Liver (tissue), 9 donors: Measurements from ENCODE around the gene NAPEPLD. TPM values are rescaled to one million over a fixed set of nuclear protein-coding genes. Genes with fewer than 3 reads are reported as not detected.

Source experiments
- DNase-seq: peaks from one replicate; pipeline ENCODE4 v3.0.0-alpha.2; 2017; ENCODE audit warnings: low spot score
- H3K27ac ChIP-seq, 2 donors: one replicate each; pipeline ENCODE4 v1.7.0; 2013; ENCODE audit warnings: inconsistent platforms in 2 of 2, low read length in 2 of 2, control low read depth in 1 of 2, low read depth in 1 of 2, mild to moderate bottlenecking in 1 of 2
- H3K27me3 ChIP-seq, 4 donors: one replicate each; pipeline versions ENCODE4 v1.6.1 to v1.7.0; 2013; ENCODE audit warnings: low read length in 3 of 4, inconsistent platforms in 1 of 4, mild to moderate bottlenecking in 1 of 4, moderate library complexity in 1 of 4; ENCODE audit not compliant: control insufficient read depth in 4 of 4, insufficient read depth in 4 of 4
- H3K36me3 ChIP-seq, 4 donors: one replicate each; pipeline versions ENCODE4 v1.6.1 to v1.7.0; 2013; ENCODE audit warnings: low read length in 3 of 4, mild to moderate bottlenecking in 3 of 4, low read depth in 1 of 4, moderate library complexity in 1 of 4; ENCODE audit not compliant: control insufficient read depth in 4 of 4, insufficient read depth in 3 of 4
- H3K4me1 ChIP-seq, 4 donors: one replicate each; pipeline versions ENCODE4 v1.6.1 to v1.7.0; 2013; ENCODE audit warnings: low read length in 3 of 4, mild to moderate bottlenecking in 3 of 4, moderate library complexity in 1 of 4; ENCODE audit not compliant: control insufficient read depth in 4 of 4, insufficient read depth in 4 of 4
- H3K4me3 ChIP-seq, 3 donors: one replicate each; pipeline versions ENCODE4 v1.6.1 to v1.7.0; 2013; ENCODE audit warnings: low read length in 3 of 3, control low read depth in 1 of 3, low read depth in 1 of 3, mild to moderate bottlenecking in 1 of 3
- H3K9ac ChIP-seq, 2 donors: one replicate each; pipeline ENCODE4 v1.7.0; 2013; ENCODE audit warnings: low read length in 2 of 2, mild to moderate bottlenecking in 2 of 2, moderate library complexity in 2 of 2, control low read depth in 1 of 2, low read depth in 1 of 2
- H3K9me3 ChIP-seq, 4 donors: one replicate each; pipeline versions ENCODE4 v1.6.1 to v1.7.0; 2013; ENCODE audit warnings: low read length in 3 of 4; ENCODE audit not compliant: control insufficient read depth in 4 of 4
- EGR1 ChIP-seq, 2 donors: IDR thresholded peaks; 2 replicates each; pipeline ENCODE4 v1.6.1; 2016 to 2018; ENCODE audit warnings: antibody characterized with exemption in 2 of 2, low read depth in 2 of 2
- FOXA2 ChIP-seq: IDR thresholded peaks from 2 replicates; pipeline ENCODE4 v1.6.1; 2016; ENCODE audit warnings: antibody characterized with exemption
- HNF4G ChIP-seq: IDR thresholded peaks from 2 replicates; pipeline ENCODE4 v1.6.1; 2016; ENCODE audit warnings: antibody characterized with exemption
- JUND ChIP-seq, 2 donors: IDR thresholded peaks; 2 replicates each; pipeline ENCODE4 v1.6.1; 2016; ENCODE audit warnings: antibody characterized with exemption in 2 of 2
- NR2F2 ChIP-seq: IDR thresholded peaks from 2 replicates; pipeline ENCODE4 v1.6.1; 2016; ENCODE audit warnings: antibody characterized with exemption
- RAD21 ChIP-seq, 2 donors: IDR thresholded peaks; 2 replicates each; pipeline ENCODE4 v1.6.1; 2016; ENCODE audit warnings: antibody characterized with exemption in 2 of 2, mild to moderate bottlenecking in 2 of 2
- RXRA ChIP-seq, 2 donors: IDR thresholded peaks; 2 replicates each; pipeline ENCODE4 v1.6.1; 2017 to 2018; ENCODE audit warnings: antibody characterized with exemption in 2 of 2, mild to moderate bottlenecking in 1 of 2
- SP1 ChIP-seq: IDR thresholded peaks from 2 replicates; pipeline ENCODE4 v1.6.1; 2018; ENCODE audit warnings: antibody characterized with exemption, mild to moderate bottlenecking
- TAF1 ChIP-seq: conservative IDR thresholded peaks from 2 replicates; pipeline ENCODE4 v1.6.1; 2016; ENCODE audit warnings: antibody characterized with exemption, mild to moderate bottlenecking
- YY1 ChIP-seq: IDR thresholded peaks from 2 replicates; pipeline ENCODE4 v1.6.1; 2016; ENCODE audit warnings: antibody characterized with exemption, mild to moderate bottlenecking
- WGBS: extraction: QIAGEN DNeasy Blood & Tissue Kit; methylation state at CpG from one replicate; pipeline ENCODE4 v1.1.7; 2013; 5-methylcytosine and 5-hydroxymethylcytosine counted together
- polyA plus RNA-seq, 2 donors: library from polyadenylated mRNA; stranded (reverse) in 1 of 2; unstranded in 1 of 2; fragments of 200-250 nt in 1 of 2; fragments of >200 nt in 1 of 2; fragmentation: Nextera tagmentation in 1 of 2; extraction: Ambion mirVana in 1 of 2; gene quantifications; one replicate each; pipeline versions ENCODE4 v1.2.1 to v1.2.3, GENCODE V29; 2013 to 2015
- total RNA-seq, 2 donors: library from RNA; depleted of rRNA; stranded (reverse); fragments of >200 nt; gene quantifications; one replicate each; pipeline ENCODE4 v1.2.3, GENCODE V29; 2014
- TF ChIP-seq, protein P1 (sequence below): IDR thresholded peaks from 2 replicates; pipeline ENCODE4 v1.6.1; 2016; ENCODE audit warnings: antibody characterized with exemption
- TF ChIP-seq, protein P2 (sequence below): IDR thresholded peaks from 2 replicates; pipeline ENCODE4 v1.6.1; 2016; ENCODE audit warnings: antibody characterized with exemption
- TF ChIP-seq, protein P3 (sequence below): fragments of 150-350 bp; IDR thresholded peaks from 2 replicates; pipeline ENCODE4 v1.5.1; 2017; ENCODE audit warnings: improper control_type of control experiment, low read depth, low read length; ENCODE audit not compliant: missing input control
- TF ChIP-seq, protein P4 (sequence below): IDR thresholded peaks from 2 replicates; pipeline ENCODE4 v1.6.1; 2016; ENCODE audit warnings: antibody characterized with exemption, mild to moderate bottlenecking
- donor health status: healthy.
- donor health status: healthy.
- donor health status: healthy.
- donor health status: healthy.
- donor health status: healthy.

NAPEPLD gene
- total and polyA plus RNA-seq, 4 donors, result 4.4 to 31.9 (median 18.2) TPM

DNA sequence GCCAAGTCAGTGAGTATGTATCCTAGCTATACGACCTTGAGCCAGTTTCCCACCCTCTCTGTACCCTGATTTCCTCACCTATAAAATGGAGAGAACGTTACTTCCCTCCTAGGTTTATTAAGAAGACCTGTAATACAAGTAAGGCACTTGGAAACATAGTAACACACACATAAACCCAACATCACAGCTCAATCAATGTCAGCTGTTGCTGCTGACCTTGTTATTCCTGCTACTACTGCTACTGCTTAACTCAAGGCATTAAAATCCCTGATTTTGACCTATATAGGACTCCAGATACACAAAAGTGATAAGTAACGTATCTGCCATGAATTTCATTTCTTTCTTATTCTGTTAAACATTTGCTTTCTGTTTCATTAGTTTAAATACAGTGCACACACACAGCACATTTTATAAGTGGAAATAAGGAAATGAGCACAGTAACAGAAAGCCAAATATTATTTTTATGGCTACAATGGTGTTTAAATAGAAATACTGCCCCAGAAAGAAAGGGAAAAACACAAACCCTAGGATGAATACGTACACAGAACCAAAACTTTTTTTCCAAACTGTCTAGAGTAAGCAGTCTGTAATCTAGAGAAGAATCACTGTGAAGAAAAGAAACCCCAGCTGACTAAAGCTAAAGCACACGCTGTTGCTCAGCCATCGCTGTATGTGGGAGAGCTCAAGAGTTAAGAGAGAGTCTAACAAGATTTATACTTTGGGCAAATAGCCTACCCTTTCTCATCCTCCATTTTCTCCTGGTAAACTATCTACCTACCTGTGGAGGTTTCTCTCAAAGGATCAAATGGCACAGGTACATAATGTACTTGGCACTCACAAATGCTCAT is 19.0 kb downstream of the NAPEPLD start:
- no peaks in the 10 kb centered on the region for H3K9me3 ChIP-seq
- no peaks in the 10 kb centered on the region for H3K27me3 ChIP-seq
- no peak overlapping the region for H3K9ac ChIP-seq
- 55% methylated on average over 6 of the region's 6 CpGs for whole genome bisulfite sequencing
- H3K4me1 ChIP-seq, result peaks cover 2 to 16% (median 5%) of the 10 kb centered on the region in 4 donors
- no peak overlapping the region for H3K4me3 ChIP-seq
- no peak for DNase-seq
- H3K27ac ChIP-seq, result no peak overlapping the region
- H3K36me3 ChIP-seq, result peaks cover 0 to 9% (median 7%) of the 10 kb centered on the region in 4 donors
- no peak for TF ChIP-seq HNF4G

DNA sequence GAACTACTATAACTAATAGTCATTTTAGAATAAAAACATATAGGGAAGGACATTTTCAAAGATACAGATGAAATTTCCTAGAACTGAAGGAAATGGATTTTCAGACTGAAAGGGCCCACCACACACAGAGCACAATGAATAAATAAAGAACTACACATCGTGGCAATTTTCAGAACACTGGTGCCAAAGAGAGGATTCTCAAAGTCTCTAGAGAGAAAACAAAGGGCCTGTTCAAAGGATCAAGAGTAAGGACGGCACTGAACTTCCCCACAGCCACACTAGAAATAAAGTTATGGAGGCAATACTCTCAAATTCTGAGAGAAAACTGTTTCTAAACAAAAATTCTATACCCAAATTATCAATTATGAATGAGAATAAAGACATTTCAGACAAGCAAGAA is 21.9 kb downstream of the NAPEPLD start:
- Histone ChIP-seq H3K4me3 (no peak overlapping the region), H3K9ac (no peak overlapping the region), H3K4me1 (peaks cover 2 to 12% (median 5%) of the 10 kb centered on the region in 4 donors), H3K36me3 (peaks cover 0 to 12% (median 11%) of the 10 kb centered on the region in 4 donors), H3K9me3 (no peaks in the 10 kb centered on the region), H3K27me3 (no peaks in the 10 kb centered on the region), H3K27ac (no peak overlapping the region)
- TF ChIP-seq, protein P1, sequence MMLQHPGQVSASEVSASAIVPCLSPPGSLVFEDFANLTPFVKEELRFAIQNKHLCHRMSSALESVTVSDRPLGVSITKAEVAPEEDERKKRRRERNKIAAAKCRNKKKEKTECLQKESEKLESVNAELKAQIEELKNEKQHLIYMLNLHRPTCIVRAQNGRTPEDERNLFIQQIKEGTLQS, result no peak
- TF ChIP-seq JUND (IDR thresholded peaks at IDR 0.05) (no peak), NR2F2 (no peak), RAD21 (IDR thresholded peaks at IDR 0.05) (no peak), FOXA2 (no peak), RXRA (IDR thresholded peaks at IDR 0.05) (no peak), EGR1 (IDR thresholded peaks at IDR 0.05; ENCODE audit: low read depth in 2 of 2) (no peak), SP1 (no peak), TAF1 (no peak), YY1 (no peak), HNF4G (no peak)
- TF ChIP-seq, protein P2, sequence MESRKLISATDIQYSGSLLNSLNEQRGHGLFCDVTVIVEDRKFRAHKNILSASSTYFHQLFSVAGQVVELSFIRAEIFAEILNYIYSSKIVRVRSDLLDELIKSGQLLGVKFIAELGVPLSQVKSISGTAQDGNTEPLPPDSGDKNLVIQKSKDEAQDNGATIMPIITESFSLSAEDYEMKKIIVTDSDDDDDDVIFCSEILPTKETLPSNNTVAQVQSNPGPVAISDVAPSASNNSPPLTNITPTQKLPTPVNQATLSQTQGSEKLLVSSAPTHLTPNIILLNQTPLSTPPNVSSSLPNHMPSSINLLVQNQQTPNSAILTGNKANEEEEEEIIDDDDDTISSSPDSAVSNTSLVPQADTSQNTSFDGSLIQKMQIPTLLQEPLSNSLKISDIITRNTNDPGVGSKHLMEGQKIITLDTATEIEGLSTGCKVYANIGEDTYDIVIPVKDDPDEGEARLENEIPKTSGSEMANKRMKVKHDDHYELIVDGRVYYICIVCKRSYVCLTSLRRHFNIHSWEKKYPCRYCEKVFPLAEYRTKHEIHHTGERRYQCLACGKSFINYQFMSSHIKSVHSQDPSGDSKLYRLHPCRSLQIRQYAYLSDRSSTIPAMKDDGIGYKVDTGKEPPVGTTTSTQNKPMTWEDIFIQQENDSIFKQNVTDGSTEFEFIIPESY, result no peak
- TF ChIP-seq, protein P3, sequence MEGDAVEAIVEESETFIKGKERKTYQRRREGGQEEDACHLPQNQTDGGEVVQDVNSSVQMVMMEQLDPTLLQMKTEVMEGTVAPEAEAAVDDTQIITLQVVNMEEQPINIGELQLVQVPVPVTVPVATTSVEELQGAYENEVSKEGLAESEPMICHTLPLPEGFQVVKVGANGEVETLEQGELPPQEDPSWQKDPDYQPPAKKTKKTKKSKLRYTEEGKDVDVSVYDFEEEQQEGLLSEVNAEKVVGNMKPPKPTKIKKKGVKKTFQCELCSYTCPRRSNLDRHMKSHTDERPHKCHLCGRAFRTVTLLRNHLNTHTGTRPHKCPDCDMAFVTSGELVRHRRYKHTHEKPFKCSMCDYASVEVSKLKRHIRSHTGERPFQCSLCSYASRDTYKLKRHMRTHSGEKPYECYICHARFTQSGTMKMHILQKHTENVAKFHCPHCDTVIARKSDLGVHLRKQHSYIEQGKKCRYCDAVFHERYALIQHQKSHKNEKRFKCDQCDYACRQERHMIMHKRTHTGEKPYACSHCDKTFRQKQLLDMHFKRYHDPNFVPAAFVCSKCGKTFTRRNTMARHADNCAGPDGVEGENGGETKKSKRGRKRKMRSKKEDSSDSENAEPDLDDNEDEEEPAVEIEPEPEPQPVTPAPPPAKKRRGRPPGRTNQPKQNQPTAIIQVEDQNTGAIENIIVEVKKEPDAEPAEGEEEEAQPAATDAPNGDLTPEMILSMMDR, result no peak
- TF ChIP-seq, protein P4, sequence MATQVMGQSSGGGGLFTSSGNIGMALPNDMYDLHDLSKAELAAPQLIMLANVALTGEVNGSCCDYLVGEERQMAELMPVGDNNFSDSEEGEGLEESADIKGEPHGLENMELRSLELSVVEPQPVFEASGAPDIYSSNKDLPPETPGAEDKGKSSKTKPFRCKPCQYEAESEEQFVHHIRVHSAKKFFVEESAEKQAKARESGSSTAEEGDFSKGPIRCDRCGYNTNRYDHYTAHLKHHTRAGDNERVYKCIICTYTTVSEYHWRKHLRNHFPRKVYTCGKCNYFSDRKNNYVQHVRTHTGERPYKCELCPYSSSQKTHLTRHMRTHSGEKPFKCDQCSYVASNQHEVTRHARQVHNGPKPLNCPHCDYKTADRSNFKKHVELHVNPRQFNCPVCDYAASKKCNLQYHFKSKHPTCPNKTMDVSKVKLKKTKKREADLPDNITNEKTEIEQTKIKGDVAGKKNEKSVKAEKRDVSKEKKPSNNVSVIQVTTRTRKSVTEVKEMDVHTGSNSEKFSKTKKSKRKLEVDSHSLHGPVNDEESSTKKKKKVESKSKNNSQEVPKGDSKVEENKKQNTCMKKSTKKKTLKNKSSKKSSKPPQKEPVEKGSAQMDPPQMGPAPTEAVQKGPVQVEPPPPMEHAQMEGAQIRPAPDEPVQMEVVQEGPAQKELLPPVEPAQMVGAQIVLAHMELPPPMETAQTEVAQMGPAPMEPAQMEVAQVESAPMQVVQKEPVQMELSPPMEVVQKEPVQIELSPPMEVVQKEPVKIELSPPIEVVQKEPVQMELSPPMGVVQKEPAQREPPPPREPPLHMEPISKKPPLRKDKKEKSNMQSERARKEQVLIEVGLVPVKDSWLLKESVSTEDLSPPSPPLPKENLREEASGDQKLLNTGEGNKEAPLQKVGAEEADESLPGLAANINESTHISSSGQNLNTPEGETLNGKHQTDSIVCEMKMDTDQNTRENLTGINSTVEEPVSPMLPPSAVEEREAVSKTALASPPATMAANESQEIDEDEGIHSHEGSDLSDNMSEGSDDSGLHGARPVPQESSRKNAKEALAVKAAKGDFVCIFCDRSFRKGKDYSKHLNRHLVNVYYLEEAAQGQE, result no peak
- no peak for DNase-seq
- 82% methylated on average over 2 of the region's 2 CpGs for WGBS
